BE2C (cell line): ENCODE measurements around the gene USP7.

Source experiments
- DNase-seq: peaks from one replicate; pipeline ENCODE4 v3.0.0-alpha.2; 2020
- H3K27me3 ChIP-seq: fragments of 250-450 bp; sonication (Bioruptor Pico); 2 replicates; pipeline ENCODE4 v1.5.1; 2020; ENCODE audit warnings: mild to moderate bottlenecking
- H3K36me3 ChIP-seq: fragments of 250-450 bp; sonication (Bioruptor Pico); 2 replicates; pipeline ENCODE4 v1.5.1; 2020; ENCODE audit warnings: mild to moderate bottlenecking
- H3K4me1 ChIP-seq: fragments of 250-450 bp; sonication (Bioruptor Pico); 2 replicates; pipeline ENCODE4 v1.5.1; 2020
- H3K4me3 ChIP-seq: 2 replicates; pipeline ENCODE4 v1.5.1; 2011; ENCODE audit warnings: low read depth, low read length
- H3K9me3 ChIP-seq: fragments of 250-450 bp; sonication (Bioruptor Pico); 2 replicates; pipeline ENCODE4 v1.5.1; 2020
- TF ChIP-seq, protein P1 (sequence below): IDR thresholded peaks from 2 replicates; pipeline ENCODE4 v1.5.1; 2012; ENCODE audit warnings: mild to moderate bottlenecking, low read depth, low read length

The USP7 gene

GRCh38 chr16:8957063-8957397 lies 6.7 kb downstream of the USP7 start:
- H3K9me3 ChIP-seq = no peaks in the 10 kb centered on the region
- H3K36me3 ChIP-seq = no peaks in the 10 kb centered on the region
- TF ChIP-seq, protein P1, sequence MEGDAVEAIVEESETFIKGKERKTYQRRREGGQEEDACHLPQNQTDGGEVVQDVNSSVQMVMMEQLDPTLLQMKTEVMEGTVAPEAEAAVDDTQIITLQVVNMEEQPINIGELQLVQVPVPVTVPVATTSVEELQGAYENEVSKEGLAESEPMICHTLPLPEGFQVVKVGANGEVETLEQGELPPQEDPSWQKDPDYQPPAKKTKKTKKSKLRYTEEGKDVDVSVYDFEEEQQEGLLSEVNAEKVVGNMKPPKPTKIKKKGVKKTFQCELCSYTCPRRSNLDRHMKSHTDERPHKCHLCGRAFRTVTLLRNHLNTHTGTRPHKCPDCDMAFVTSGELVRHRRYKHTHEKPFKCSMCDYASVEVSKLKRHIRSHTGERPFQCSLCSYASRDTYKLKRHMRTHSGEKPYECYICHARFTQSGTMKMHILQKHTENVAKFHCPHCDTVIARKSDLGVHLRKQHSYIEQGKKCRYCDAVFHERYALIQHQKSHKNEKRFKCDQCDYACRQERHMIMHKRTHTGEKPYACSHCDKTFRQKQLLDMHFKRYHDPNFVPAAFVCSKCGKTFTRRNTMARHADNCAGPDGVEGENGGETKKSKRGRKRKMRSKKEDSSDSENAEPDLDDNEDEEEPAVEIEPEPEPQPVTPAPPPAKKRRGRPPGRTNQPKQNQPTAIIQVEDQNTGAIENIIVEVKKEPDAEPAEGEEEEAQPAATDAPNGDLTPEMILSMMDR = no peak
- H3K4me3 ChIP-seq = no peak overlapping the region
- H3K4me1 ChIP-seq = peaks cover 38% of the 10 kb centered on the region
- no peaks in the 10 kb centered on the region for H3K27me3 ChIP-seq
- DNase-seq = no peak

GRCh38 chr16:8956265-8957062 lies 7.2 kb downstream of the USP7 start:
- DNase-seq = no peak
- Histone ChIP-seq H3K4me1 (peaks cover 43% of the 10 kb centered on the region), H3K9me3 (no peaks in the 10 kb centered on the region), H3K36me3 (no peaks in the 10 kb centered on the region), H3K4me3 (peak overlapping the region; percentile 7; the same call in 1 of the 2 replicates), H3K27me3 (no peaks in the 10 kb centered on the region)
- TF ChIP-seq, protein P1 = no peak

- Histone ChIP-seq H3K4me3 (no peak overlapping the region; the same call in 1 of the 2 replicates), H3K36me3 (no peaks in the 10 kb centered on the region), H3K9me3 (no peaks in the 10 kb centered on the region), H3K4me1 (peaks cover 43% of the 10 kb centered on the region), H3K27me3 (no peaks in the 10 kb centered on the region)
- TF ChIP-seq, protein P1 = no peak
- DNase-seq = peak; percentile 35
These were observed 7.9 kb downstream of the USP7 start for GRCh38 chr16:8955828-8956227.

DNA sequence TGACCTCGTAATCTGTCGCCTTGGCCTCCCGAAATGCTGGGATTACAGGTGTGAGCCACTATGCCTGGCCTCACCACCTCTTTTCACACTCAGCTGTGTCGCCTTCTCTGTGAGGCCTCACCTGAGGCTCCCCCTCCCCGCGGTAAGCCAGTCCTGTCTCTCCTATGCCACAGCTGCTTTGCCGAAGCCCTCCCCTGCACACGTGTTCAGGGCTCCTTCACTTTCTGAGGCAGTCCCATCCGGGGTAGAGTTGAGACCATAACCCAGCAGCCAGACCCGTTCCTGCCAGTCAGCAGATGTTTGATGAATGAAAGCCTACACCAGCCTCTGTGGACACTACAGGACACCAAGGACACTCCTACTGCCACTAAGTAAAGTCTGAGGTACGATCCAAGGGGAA lies 10.6 kb downstream of the USP7 start:
- TF ChIP-seq, protein P1 = no peak
- Histone ChIP-seq H3K27me3 (no peaks in the 10 kb centered on the region), H3K4me1 (peaks cover 29% of the 10 kb centered on the region), H3K4me3 (no peak overlapping the region), H3K9me3 (no peaks in the 10 kb centered on the region), H3K36me3 (no peaks in the 10 kb centered on the region)
- DNase-seq = no peak

DNA sequence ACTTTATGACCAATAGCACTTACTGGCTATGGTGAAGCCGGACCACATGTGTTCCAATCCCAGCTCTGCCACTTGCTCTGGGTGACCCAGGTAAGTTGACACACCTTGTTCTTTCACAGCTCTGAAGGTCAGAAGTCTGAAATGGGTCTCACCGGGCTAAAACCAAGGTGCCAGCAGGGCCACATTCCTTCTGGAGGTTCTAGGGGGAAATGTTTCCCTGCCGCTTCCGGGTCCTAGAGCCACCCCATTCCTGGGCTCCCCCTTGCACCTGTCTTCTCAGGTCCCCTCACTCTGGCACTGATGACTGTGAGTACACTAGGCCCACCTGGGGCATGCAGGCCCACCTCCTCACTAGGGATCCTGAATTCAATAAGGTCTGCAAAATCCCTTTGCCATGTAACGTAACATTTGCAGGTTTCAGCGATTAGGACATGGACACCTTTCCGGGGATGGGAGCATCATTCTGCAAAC lies 11.4 kb downstream of the USP7 start:
- H3K9me3 ChIP-seq = no peaks in the 10 kb centered on the region
- H3K4me3 ChIP-seq = no peak overlapping the region
- TF ChIP-seq, protein P1 = no peak
- H3K36me3 ChIP-seq = no peaks in the 10 kb centered on the region
- no peaks in the 10 kb centered on the region for H3K27me3 ChIP-seq
- peaks cover 29% of the 10 kb centered on the region for H3K4me1 ChIP-seq
- no peak for DNase-seq
